ENCODE results near the gene BCKDHB. TPM values are rescaled to one million over a fixed set of nuclear protein-coding genes. Genes with fewer than 3 reads are reported as not detected.

Gene BCKDHB
- total RNA-seq, 4 donors from 2014 or later: 12.0 to 32.4 (median 20.6) TPM

- Histone ChIP-seq H3K4me3 (no peak overlapping the region), H3K9me3 (no peaks in the 10 kb centered on the region), H3K27me3 (no peaks in the 10 kb centered on the region), H3K36me3 (no peaks in the 10 kb centered on the region), H3K4me1 (peaks cover 9 to 39% (median 10%) of the 10 kb centered on the region in 3 donors), H3K27ac (no peak overlapping the region)
- WGBS, 2 donors (ENCODE audit: low coverage in 1 of 2): 83% methylated on average over 1 of the region's 1 CpG
- TF ChIP-seq POLR2AphosphoS5 (IDR thresholded peaks at IDR 0.05) (no peak), CTCF (IDR thresholded peaks at IDR 0.05) (no peak), POLR2A (IDR thresholded peaks at IDR 0.05) (no peak), EP300 (IDR thresholded peaks at IDR 0.05) (no peak)
- no peak for ATAC-seq
Measured at GRCh38 chr6:80145921-80146320, 39.5 kb downstream of the BCKDHB start.

- peaks cover 5 to 26% (median 7%) of the 10 kb centered on the region in 3 donors for H3K4me1 ChIP-seq
- ATAC-seq: no peak
- H3K27me3 ChIP-seq: no peaks in the 10 kb centered on the region
- 87 to 100% methylated on average over 1 of the region's 1 CpG for WGBS, 2 donors (ENCODE audit: low coverage in 1 of 2)
- no peaks in the 10 kb centered on the region for H3K9me3 ChIP-seq
- H3K36me3 ChIP-seq: no peaks in the 10 kb centered on the region
- H3K27ac ChIP-seq: no peak overlapping the region
- H3K4me3 ChIP-seq: no peak overlapping the region
- no peak for TF ChIP-seq POLR2A (IDR thresholded peaks at IDR 0.05)
- no peak for TF ChIP-seq EP300 (IDR thresholded peaks at IDR 0.05)
- no peak for TF ChIP-seq POLR2AphosphoS5 (IDR thresholded peaks at IDR 0.05)
- TF ChIP-seq CTCF (IDR thresholded peaks at IDR 0.05): no peak
Measured at GRCh38 chr6:80148220-80148619, 41.7 kb downstream of the BCKDHB start.

GRCh38 chr6:80151635-80152034 is 45.2 kb downstream of the BCKDHB start:
- H3K4me3 ChIP-seq: no peak overlapping the region
- H3K9me3 ChIP-seq: no peaks in the 10 kb centered on the region
- no peak for ATAC-seq
- no peaks in the 10 kb centered on the region for H3K27me3 ChIP-seq
- H3K4me1 ChIP-seq: no peaks in the 10 kb centered on the region
- no peak overlapping the region for H3K27ac ChIP-seq
- WGBS, 2 donors (ENCODE audit: low coverage in 1 of 2): 79 to 90% methylated on average over 2 of the region's 2 CpGs
- no peaks in the 10 kb centered on the region for H3K36me3 ChIP-seq
- TF ChIP-seq EP300 (IDR thresholded peaks at IDR 0.05) (no peak), CTCF (IDR thresholded peaks at IDR 0.05) (no peak), POLR2AphosphoS5 (IDR thresholded peaks at IDR 0.05) (no peak), POLR2A (IDR thresholded peaks at IDR 0.05) (no peak)

- no peaks in the 10 kb centered on the region for H3K36me3 ChIP-seq
- H3K4me3 ChIP-seq: no peak overlapping the region
- H3K27me3 ChIP-seq: no peaks in the 10 kb centered on the region
- no peak for TF ChIP-seq EP300 (IDR thresholded peaks at IDR 0.05)
- no peak for TF ChIP-seq POLR2A (IDR thresholded peaks at IDR 0.05)
- no peak for TF ChIP-seq POLR2AphosphoS5 (IDR thresholded peaks at IDR 0.05)
- TF ChIP-seq CTCF (IDR thresholded peaks at IDR 0.05): no peak
- no peak overlapping the region for H3K27ac ChIP-seq
- ATAC-seq: no peak
- H3K4me1 ChIP-seq: no peaks in the 10 kb centered on the region
- no peaks in the 10 kb centered on the region for H3K9me3 ChIP-seq
- WGBS, 2 donors (ENCODE audit: low coverage in 1 of 2): 100% methylated on average over 1 to 2 of the region's 2 CpGs
Measured at GRCh38 chr6:80154160-80154559, 47.7 kb downstream of the BCKDHB start.

- H3K36me3 ChIP-seq: no peaks in the 10 kb centered on the region
- H3K27me3 ChIP-seq: no peaks in the 10 kb centered on the region
- no peak overlapping the region for H3K4me3 ChIP-seq
- no peaks in the 10 kb centered on the region for H3K9me3 ChIP-seq
- H3K27ac ChIP-seq: no peak overlapping the region
- no peaks in the 10 kb centered on the region for H3K4me1 ChIP-seq
- TF ChIP-seq EP300 (IDR thresholded peaks at IDR 0.05) (no peak), POLR2A (IDR thresholded peaks at IDR 0.05) (no peak), CTCF (IDR thresholded peaks at IDR 0.05) (no peak), POLR2AphosphoS5 (IDR thresholded peaks at IDR 0.05) (no peak)
- ATAC-seq: no peak
Measured at GRCh38 chr6:80156221-80156620, 49.8 kb downstream of the BCKDHB start.
